Measurements from ENCODE around the gene ALPL.

ALPL gene

GRCh38 chr1:21530368-21531016 is 21.3 kb downstream of the ALPL start:
- DNase-seq (ENCODE audit: low spot score) = no peak

- no peak for DNase-seq (ENCODE audit: low spot score)
Observed at GRCh38 chr1:21531241-21531640, 22.0 kb downstream of the ALPL start.

GRCh38 chr1:21532496-21532895 is 23.3 kb downstream of the ALPL start:
- DNase-seq (ENCODE audit: low spot score) = no peak

- no peak for DNase-seq (ENCODE audit: low spot score)
Observed at GRCh38 chr1:21532992-21533534, 23.8 kb downstream of the ALPL start.

GRCh38 chr1:21534146-21534545 is 24.9 kb downstream of the ALPL start:
- no peak for DNase-seq (ENCODE audit: low spot score)

GRCh38 chr1:21534674-21535378 is 25.6 kb downstream of the ALPL start:
- peak; percentile 68 for DNase-seq (ENCODE audit: low spot score)

GRCh38 chr1:21536218-21536617 is 27.0 kb downstream of the ALPL start:
- DNase-seq (ENCODE audit: low spot score) = no peak

- no peak for DNase-seq (ENCODE audit: low spot score)
Observed at GRCh38 chr1:21537511-21537931, 28.3 kb downstream of the ALPL start.

GRCh38 chr1:21537932-21538630 is 28.9 kb downstream of the ALPL start:
- no peak for DNase-seq (ENCODE audit: low spot score)

GRCh38 chr1:21539933-21540332 is 30.7 kb downstream of the ALPL start:
- no peak for DNase-seq (ENCODE audit: low spot score)

- no peak for DNase-seq (ENCODE audit: low spot score)
Observed at GRCh38 chr1:21541329-21541728, 32.1 kb downstream of the ALPL start.

- no peak for DNase-seq (ENCODE audit: low spot score)
Observed at GRCh38 chr1:21541835-21542234, 32.6 kb downstream of the ALPL start.

GRCh38 chr1:21543598-21543997 is 34.4 kb downstream of the ALPL start:
- DNase-seq (ENCODE audit: low spot score) = no peak

- no peak for DNase-seq (ENCODE audit: low spot score)
Observed at GRCh38 chr1:21544095-21544494, 34.9 kb downstream of the ALPL start.

GRCh38 chr1:21546122-21546825 is 37.1 kb downstream of the ALPL start:
- no peak for DNase-seq (ENCODE audit: low spot score)

- DNase-seq (ENCODE audit: low spot score) = no peak
Observed at GRCh38 chr1:21547876-21548275, 38.7 kb downstream of the ALPL start.

- DNase-seq (ENCODE audit: low spot score) = no peak
Observed at GRCh38 chr1:21550097-21550496, 40.9 kb downstream of the ALPL start.

- DNase-seq (ENCODE audit: low spot score) = no peak
Observed at GRCh38 chr1:21550866-21551475, 41.7 kb downstream of the ALPL start.

GRCh38 chr1:21552715-21553114 is 43.5 kb downstream of the ALPL start:
- DNase-seq (ENCODE audit: low spot score) = no peak

- DNase-seq (ENCODE audit: low spot score) = no peak
Observed at GRCh38 chr1:21553116-21553926, 44.1 kb downstream of the ALPL start.

Measured in RKO (cell line).